Karpas-422 (cell line): ENCODE results near the gene ESPN. TPM values are rescaled to one million over a fixed set of nuclear protein-coding genes. Genes with fewer than 3 reads are reported as not detected.
A peak's percentile ranks its signal among the peaks of the same experiment; 100 is the strongest.
"Not testable (repeated sequence)": the region's sequence is repeated elsewhere in the genome, so short reads cannot be mapped to it uniquely, and the experiment has no call there.

Source experiments
- DNase-seq: peaks from one replicate; pipeline ENCODE4 v3.0.0-alpha.2; 2015
- H2AFZ ChIP-seq: fragments of 200-600 bp; sonication (generic); 2 replicates; pipeline ENCODE4 v1.6.1; 2014; ENCODE audit warnings: antibody characterized with exemption, low read length, mixed read lengths
- H3K27ac ChIP-seq: fragments of 200-600 bp; sonication (generic); 2 replicates; pipeline ENCODE4 v1.5.1; 2014; ENCODE audit warnings: mild to moderate bottlenecking, low read length, moderate library complexity
- H3K27me3 ChIP-seq: fragments of 200-600 bp; sonication (generic); 2 replicates; pipeline ENCODE4 v1.6.1; 2014; ENCODE audit warnings: low read length, mixed read lengths
- H3K36me3 ChIP-seq: fragments of 200-600 bp; sonication (generic); 2 replicates; pipeline ENCODE4 v1.6.1; 2014; ENCODE audit warnings: low read length, mixed read lengths; ENCODE audit not compliant: insufficient read depth
- H3K4me1 ChIP-seq: fragments of 200-600 bp; sonication (generic); 2 replicates; pipeline ENCODE4 v1.6.1; 2014; ENCODE audit warnings: mild to moderate bottlenecking, low read length, mixed read lengths
- H3K4me2 ChIP-seq: fragments of 200-600 bp; sonication (generic); 2 replicates; pipeline ENCODE4 v1.6.1; 2014; ENCODE audit warnings: low read length, low read depth, mild to moderate bottlenecking; ENCODE audit not compliant: poor library complexity, severe bottlenecking
- H3K4me3 ChIP-seq: fragments of 200-600 bp; sonication (generic); 2 replicates; pipeline ENCODE4 v1.5.1; 2014; ENCODE audit warnings: mild to moderate bottlenecking, antibody characterized with exemption, low read length, mixed read lengths
- H3K79me2 ChIP-seq: fragments of 200-600 bp; sonication (generic); 2 replicates; pipeline ENCODE4 v1.6.1; 2014; ENCODE audit warnings: mild to moderate bottlenecking, low read length, mixed read lengths
- H3K9ac ChIP-seq: fragments of 200-600 bp; sonication (generic); 2 replicates; pipeline ENCODE4 v1.6.0; 2014; ENCODE audit warnings: low read length
- H3K9me2 ChIP-seq: fragments of 200-600 bp; sonication (generic), shearing (Covaris generic); replicated peaks from 2 replicates; pipeline ENCODE4 v1.6.0; 2014; ENCODE audit warnings: mild to moderate bottlenecking, low read length, moderate library complexity; ENCODE audit not compliant: insufficient read depth
- H3K9me3 ChIP-seq: fragments of 300-700, 200-600 bp; sonication (generic); 2 replicates; pipeline ENCODE4 v1.6.1; 2014; ENCODE audit warnings: low read length, mixed read lengths
- H4K20me1 ChIP-seq: fragments of 200-600 bp; sonication (generic); 2 replicates; pipeline ENCODE4 v1.6.1; 2014; ENCODE audit warnings: mild to moderate bottlenecking, antibody characterized with exemption, low read length, low read depth; ENCODE audit not compliant: insufficient read depth
- total RNA-seq: library from RNA; depleted of rRNA; stranded (reverse); fragments of >200 nt; shearing (Covaris generic); gene quantifications from 2 replicates; pipeline ENCODE4 v1.2.3, GENCODE V29; 2014; ENCODE audit warnings: low replicate concordance

The ESPN gene
- total RNA-seq, 1 experiment from 2014 or later: not detected

- Histone ChIP-seq H3K9me2 (no peaks in the 10 kb centered on the region), H3K4me3 (peak within 1 kb of the TSS; percentile 50; the same call in 1 of the 2 replicates), H3K4me2 (peak within 1 kb of the TSS; percentile 66), H3K79me2 (no peaks in the 10 kb centered on the region), H3K27me3 (no peaks in the 10 kb centered on the region), H3K36me3 (no peaks in the 10 kb centered on the region), H4K20me1 (no peaks in the 10 kb centered on the region; the same call in 1 of the 2 replicates), H3K9me3 (no peaks in the 10 kb centered on the region), H3K9ac (0 out of 2 replicates have a peak within 1 kb of the TSS, but pooled peaks have one; percentile 26), H2AFZ (no peak within 1 kb of the TSS), H3K27ac (no peak within 1 kb of the TSS), H3K4me1 (peaks cover 10% of the 10 kb centered on the region)
- no peak for DNase-seq
These were observed 66.9 kb downstream of the ESPN start, which contains the start of gene PLEKHG5 for GRCh38 chr1:6491480-6491962. Gene PLEKHG5 (minus strand): TSS chr1:6491667. CDS start chr1:6477571, 14,096 bp downstream.

- Histone ChIP-seq H3K79me2 (no peaks in the 10 kb centered on the region), H3K27ac (no peak overlapping the region), H3K4me2 (no peak overlapping the region), H3K9me2 (no peaks in the 10 kb centered on the region), H3K36me3 (no peaks in the 10 kb centered on the region), H3K4me1 (peaks cover 10% of the 10 kb centered on the region), H4K20me1 (no peaks in the 10 kb centered on the region; the same call in 1 of the 2 replicates), H3K9me3 (no peaks in the 10 kb centered on the region), H3K4me3 (no peak overlapping the region), H3K27me3 (no peaks in the 10 kb centered on the region), H2AFZ (no peak overlapping the region), H3K9ac (no peak overlapping the region)
- no peak for DNase-seq
These were observed 67.4 kb downstream of the ESPN start for GRCh38 chr1:6491966-6492365.

DNA sequence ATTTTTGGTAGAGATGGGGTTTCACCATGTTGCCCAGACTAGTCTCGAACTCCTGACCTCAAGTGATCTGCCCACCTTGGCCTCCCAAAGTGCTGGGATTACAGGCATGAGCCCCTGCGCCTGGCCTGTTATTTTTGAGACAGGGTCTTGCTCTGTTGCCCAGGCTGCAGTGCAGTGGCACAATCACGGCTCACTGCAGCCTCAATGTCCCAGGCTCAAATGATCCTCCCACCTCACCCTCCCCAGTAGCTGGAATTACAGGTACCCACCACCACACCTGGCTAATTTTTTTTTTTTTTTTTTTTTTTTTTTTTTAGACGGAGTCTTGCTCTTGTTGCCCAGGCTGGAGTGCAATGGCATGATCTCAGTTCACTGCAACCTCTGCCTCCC, 69.3 kb downstream of the ESPN start:
- not testable (repeated sequence) for H3K27ac ChIP-seq, H3K4me2 ChIP-seq, H3K79me2 ChIP-seq, H4K20me1 ChIP-seq, H3K9ac ChIP-seq, H3K4me3 ChIP-seq, H2AFZ ChIP-seq, H3K4me1 ChIP-seq, DNase-seq, H3K27me3 ChIP-seq, H3K9me3 ChIP-seq, H3K36me3 ChIP-seq, H3K9me2 ChIP-seq

DNA sequence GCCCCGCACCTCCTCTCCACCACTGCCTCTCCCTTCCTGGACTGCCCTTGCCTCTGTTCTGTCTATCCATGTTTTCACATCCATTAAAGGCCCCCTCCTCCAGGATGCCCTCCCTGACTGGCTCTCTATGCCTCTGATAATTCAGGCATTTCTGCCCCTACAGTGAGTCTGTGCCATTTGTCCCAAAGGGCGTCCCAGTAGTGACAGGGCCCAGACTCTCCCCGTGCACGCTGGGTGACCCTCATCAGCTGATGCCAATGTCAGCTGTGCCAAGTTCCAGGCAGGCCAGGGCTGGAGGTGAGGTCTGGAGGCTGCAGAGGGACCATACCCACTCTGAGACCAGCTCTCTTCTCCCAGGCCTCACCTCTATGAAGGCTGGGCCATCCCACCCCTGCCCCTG, 70.1 kb downstream of the ESPN start:
- DNase-seq: no peak
- H3K27me3 ChIP-seq: no peaks in the 10 kb centered on the region
- H3K4me3 ChIP-seq: no peak overlapping the region
- no peaks in the 10 kb centered on the region for H3K36me3 ChIP-seq
- H3K27ac ChIP-seq: no peak overlapping the region
- no peaks in the 10 kb centered on the region for H3K79me2 ChIP-seq
- H2AFZ ChIP-seq: no peak overlapping the region
- no peaks in the 10 kb centered on the region; the same call in 1 of the 2 replicates for H4K20me1 ChIP-seq
- no peaks in the 10 kb centered on the region for H3K9me3 ChIP-seq
- H3K4me1 ChIP-seq: peaks cover 10% of the 10 kb centered on the region
- H3K4me2 ChIP-seq: no peak overlapping the region
- H3K9me2 ChIP-seq: no peaks in the 10 kb centered on the region
- no peak overlapping the region for H3K9ac ChIP-seq

DNA sequence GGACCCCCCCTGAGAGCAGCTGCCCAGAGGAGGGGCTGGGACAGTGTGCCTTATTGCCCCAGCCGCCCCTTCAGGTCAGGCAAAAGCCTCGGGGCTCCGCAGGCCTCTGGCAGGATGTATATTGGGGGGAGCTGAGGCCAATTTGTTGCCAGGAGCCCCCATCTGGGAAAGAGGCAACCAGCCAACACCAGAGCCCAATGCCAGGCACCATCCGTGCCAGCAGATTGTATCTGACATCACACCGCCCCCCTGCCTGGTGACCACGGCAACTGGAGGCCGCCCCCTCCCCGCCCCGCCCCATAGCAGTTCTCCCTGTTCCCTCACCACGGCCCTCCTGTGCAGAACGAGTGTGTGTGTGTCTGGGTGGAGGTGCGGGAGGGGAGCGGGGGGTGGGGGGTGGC, 70.5 kb downstream of the ESPN start:
- Histone ChIP-seq H3K4me3 (no peak overlapping the region), H3K27me3 (no peaks in the 10 kb centered on the region), H3K9ac (no peak overlapping the region), H2AFZ (no peak overlapping the region), H3K4me1 (peaks cover 8% of the 10 kb centered on the region), H4K20me1 (no peaks in the 10 kb centered on the region; the same call in 1 of the 2 replicates), H3K27ac (no peak overlapping the region), H3K9me3 (no peaks in the 10 kb centered on the region), H3K79me2 (no peaks in the 10 kb centered on the region), H3K9me2 (no peaks in the 10 kb centered on the region), H3K4me2 (no peak overlapping the region), H3K36me3 (no peaks in the 10 kb centered on the region)
- DNase-seq: no peak

DNA sequence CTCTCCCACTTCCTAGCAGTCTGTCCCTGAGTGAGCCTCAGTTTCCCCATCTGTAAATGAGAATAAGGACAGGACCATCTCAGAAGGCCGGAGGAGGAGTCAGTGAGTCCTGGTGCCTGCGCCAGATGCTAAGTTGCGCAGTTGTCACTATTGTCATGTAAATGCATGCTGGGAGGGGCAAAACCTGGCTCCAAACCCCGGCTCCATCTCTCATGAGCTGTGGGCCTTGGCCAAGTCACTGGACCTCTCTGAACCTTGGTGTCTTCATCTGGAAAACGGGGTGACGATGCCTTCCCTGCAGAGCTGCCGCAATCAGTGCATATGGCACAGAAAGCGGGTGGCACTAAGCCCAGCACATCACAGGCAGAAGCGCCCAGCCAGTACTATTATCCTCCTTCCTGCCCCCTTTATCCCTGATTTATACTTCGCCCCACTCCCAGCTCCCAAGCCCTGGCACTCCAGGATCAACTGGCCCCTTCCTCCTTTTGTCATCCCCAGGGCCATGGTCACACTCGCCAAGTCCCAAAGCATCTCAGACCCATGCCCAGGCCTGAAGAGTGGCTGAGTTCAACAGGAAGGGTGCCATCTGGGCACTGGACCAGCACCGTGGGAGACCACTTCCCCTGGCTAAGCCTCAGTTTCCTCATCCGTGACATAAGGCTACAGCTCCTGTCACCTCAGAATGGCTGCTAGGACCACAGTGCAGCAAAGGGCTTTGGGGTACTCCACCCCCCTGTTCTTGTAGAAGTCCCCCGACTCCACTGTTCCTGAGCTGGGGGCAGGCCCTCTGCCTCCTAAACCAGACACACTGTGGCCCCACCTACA, 71.2 kb downstream of the ESPN start:
- H3K27ac ChIP-seq: no peak overlapping the region
- no peak for DNase-seq
- no peaks in the 10 kb centered on the region for H3K9me2 ChIP-seq
- peaks cover under 1% of the 10 kb centered on the region; the same call in 1 of the 2 replicates for H3K4me1 ChIP-seq
- no peaks in the 10 kb centered on the region for H3K36me3 ChIP-seq
- no peaks in the 10 kb centered on the region for H3K79me2 ChIP-seq
- no peak overlapping the region for H2AFZ ChIP-seq
- H3K9me3 ChIP-seq: no peaks in the 10 kb centered on the region
- no peak overlapping the region for H3K4me2 ChIP-seq
- H3K4me3 ChIP-seq: no peak overlapping the region
- H4K20me1 ChIP-seq: no peaks in the 10 kb centered on the region; the same call in 1 of the 2 replicates
- no peaks in the 10 kb centered on the region for H3K27me3 ChIP-seq
- H3K9ac ChIP-seq: no peak overlapping the region

DNA sequence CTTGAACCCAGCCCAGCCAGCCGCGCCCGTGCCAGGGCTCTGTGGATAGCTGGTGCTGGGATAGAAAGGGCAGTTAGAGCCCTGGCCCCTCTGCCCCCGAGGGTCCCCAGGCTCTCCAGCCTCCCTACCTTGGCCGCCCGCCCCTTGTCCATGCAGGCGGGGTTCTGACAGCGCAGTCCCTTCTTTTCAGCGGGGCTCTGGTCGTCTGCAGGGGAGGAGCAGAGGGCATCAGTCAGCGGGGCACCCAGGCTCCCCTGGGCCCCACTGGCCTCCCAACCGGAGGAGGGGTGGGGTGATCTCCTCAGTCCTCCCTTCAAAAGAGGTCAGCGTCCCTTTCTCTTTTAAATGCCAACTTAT, 71.8 kb downstream of the ESPN start:
- no peaks in the 10 kb centered on the region for H3K79me2 ChIP-seq
- no peaks in the 10 kb centered on the region for H3K4me1 ChIP-seq
- no peak overlapping the region for H3K9ac ChIP-seq
- H3K36me3 ChIP-seq: no peaks in the 10 kb centered on the region
- H3K27ac ChIP-seq: no peak overlapping the region
- no peak overlapping the region for H2AFZ ChIP-seq
- H3K9me3 ChIP-seq: no peaks in the 10 kb centered on the region
- H3K27me3 ChIP-seq: no peaks in the 10 kb centered on the region
- no peak overlapping the region for H3K4me3 ChIP-seq
- DNase-seq: no peak
- no peaks in the 10 kb centered on the region for H3K9me2 ChIP-seq
- no peaks in the 10 kb centered on the region; the same call in 1 of the 2 replicates for H4K20me1 ChIP-seq
- no peak overlapping the region for H3K4me2 ChIP-seq

DNA sequence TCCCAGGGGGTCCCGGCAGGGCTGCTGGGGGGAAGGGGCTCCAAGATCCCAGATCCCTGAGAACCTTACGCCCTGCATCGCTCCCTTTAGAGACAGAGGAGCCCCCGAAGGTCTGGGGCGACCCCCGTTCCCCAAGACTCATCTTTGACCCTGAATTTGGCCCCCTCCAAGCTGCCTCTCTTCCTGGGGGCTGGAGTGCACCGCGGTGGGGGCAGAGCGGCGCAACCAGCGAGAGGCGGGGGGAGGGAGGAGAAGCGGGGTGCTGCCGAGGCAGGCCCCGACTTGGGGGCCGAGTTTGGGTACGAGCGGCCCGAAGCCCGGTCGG, 72.3 kb downstream of the ESPN start:
- H3K4me3 ChIP-seq: no peak overlapping the region
- H3K27me3 ChIP-seq: no peaks in the 10 kb centered on the region
- no peaks in the 10 kb centered on the region for H3K36me3 ChIP-seq
- DNase-seq: no peak
- H3K9ac ChIP-seq: no peak overlapping the region
- H3K4me1 ChIP-seq: no peaks in the 10 kb centered on the region
- no peak overlapping the region for H2AFZ ChIP-seq
- no peaks in the 10 kb centered on the region for H3K9me3 ChIP-seq
- no peaks in the 10 kb centered on the region for H3K9me2 ChIP-seq
- no peaks in the 10 kb centered on the region for H3K79me2 ChIP-seq
- no peak overlapping the region for H3K27ac ChIP-seq
- no peak overlapping the region for H3K4me2 ChIP-seq
- no peaks in the 10 kb centered on the region; the same call in 1 of the 2 replicates for H4K20me1 ChIP-seq
